LHCN-M2 (cell line): ENCODE measurements around the gene POLG. TPM values are rescaled to one million over a fixed set of nuclear protein-coding genes. Genes with fewer than 3 reads are reported as not detected.

Experiments
- DNase-seq: peaks from one replicate; pipeline ENCODE4 v3.0.0-alpha.2; 2012; ENCODE audit warnings: low read depth
- total RNA-seq: library from RNA; depleted of rRNA; stranded (reverse); fragments of >200 nt; gene quantifications from 2 replicates; pipeline ENCODE4 v1.2.3, GENCODE V29; 2014

Gene POLG
- total RNA-seq, 1 experiment from 2014 or later, result 58.8 TPM

DNA sequence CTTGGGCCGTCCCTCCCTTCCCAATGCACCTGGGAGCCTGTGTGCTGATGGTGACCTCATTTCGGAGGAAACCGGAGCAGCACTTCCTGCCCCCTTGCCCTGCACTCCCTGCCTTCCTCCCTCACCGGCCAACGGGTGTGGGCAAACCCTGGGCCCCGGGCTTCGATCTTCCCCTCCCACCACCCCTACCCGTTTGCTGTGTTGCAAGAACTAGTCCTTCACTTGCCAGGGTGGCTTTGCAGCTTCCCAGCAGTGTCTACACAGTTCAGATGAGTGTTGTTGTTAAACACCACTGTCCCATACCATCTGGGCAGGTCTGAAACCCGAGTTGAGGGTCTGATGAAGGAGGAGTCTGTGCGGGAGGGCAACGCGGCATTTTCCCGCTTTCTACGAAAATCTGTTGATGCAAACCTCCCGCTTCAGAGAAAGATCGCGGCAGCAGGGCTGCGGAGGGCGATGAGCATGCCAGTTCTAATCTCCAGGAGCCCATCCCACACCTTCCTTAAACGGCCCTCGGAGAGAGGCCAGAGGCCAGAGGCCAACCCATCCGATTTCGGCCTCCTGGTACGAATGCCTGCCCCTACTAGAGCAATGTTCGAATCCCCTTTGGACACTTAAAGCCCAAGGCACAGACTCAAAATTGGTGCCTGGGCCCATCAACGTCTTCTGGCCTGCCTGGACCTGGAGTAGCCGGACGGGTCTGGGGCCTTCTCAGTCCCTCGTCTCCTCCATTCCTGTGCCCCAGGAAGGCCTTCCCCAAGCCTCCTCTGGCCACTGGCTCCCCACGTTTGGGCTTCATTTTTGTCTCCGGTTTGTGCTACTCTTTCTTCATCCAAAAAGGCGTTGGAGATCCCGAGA lies 35.7 kb upstream of the POLG start:
- no peak for DNase-seq

GRCh38 chr15:89369341-89369947 lies 34.8 kb upstream of the POLG start:
- DNase-seq, result no peak

GRCh38 chr15:89368566-89369223 lies 34.1 kb upstream of the POLG start:
- DNase-seq, result no peak

- no peak for DNase-seq
Observed at GRCh38 chr15:89367485-89368451, 33.1 kb upstream of the POLG start.

- DNase-seq, result no peak
Observed at GRCh38 chr15:89366656-89367393, 32.2 kb upstream of the POLG start.

GRCh38 chr15:89365462-89366065 lies 30.9 kb upstream of the POLG start:
- no peak for DNase-seq

DNA sequence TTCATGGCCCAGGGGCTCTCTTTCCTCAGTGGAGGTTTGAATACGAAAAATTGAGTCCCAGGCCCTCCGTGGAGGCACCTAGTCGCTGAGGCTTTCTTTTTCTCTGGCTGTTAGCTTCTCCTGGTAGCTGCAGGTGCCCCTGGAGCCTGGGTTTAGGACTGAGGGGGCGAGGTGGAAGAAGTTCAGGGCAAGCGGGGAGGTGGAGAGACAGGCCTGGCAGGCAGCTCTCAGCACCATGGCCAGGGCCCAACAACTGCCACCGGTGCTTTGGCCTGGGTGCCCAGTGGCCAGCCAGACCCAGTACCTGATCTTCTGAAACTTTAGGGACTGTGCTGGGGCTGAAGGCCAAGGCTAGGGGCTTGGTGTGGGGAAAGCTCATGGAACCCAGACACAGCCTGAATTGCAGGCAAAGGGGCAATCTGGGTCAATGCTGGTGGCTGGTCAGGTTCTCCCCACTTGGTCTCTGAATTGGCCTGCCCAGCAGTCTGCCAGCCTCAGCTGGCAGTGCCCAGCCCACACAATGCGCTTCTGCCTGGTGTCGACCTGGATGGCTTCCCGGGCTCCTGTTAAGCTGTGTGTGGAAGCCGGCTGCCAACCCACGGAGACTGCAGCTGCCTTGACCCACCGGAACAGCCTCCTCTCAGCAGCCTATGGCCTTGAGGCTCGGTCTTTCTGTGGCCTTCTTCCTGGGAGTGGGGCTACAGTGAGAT lies 30.3 kb upstream of the POLG start:
- DNase-seq, result no peak

DNA sequence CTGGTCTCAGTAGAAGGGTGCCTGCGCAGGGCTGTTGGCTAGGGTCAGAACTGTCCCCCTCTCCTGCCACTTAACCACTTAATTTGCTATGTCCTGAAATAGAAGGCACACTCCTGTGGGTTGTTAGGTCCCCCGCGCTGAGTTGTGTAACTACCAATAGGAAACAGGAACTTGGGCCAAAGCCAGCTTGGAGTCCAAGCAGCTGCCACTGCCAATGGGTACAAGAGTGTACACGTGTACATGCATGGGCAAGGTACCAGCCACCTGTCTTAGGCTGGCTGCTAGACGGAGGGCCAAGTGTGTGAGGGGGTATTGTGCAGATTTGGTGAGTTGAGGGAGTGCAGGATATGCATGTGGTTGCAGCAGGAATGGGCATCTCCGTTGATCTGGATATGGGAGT lies 29.7 kb upstream of the POLG start:
- DNase-seq, result no peak

GRCh38 chr15:89363770-89364169 lies 29.1 kb upstream of the POLG start:
- no peak for DNase-seq

GRCh38 chr15:89363133-89363532 lies 28.5 kb upstream of the POLG start:
- no peak for DNase-seq

GRCh38 chr15:89362203-89363101 lies 27.8 kb upstream of the POLG start:
- DNase-seq, result no peak

DNA sequence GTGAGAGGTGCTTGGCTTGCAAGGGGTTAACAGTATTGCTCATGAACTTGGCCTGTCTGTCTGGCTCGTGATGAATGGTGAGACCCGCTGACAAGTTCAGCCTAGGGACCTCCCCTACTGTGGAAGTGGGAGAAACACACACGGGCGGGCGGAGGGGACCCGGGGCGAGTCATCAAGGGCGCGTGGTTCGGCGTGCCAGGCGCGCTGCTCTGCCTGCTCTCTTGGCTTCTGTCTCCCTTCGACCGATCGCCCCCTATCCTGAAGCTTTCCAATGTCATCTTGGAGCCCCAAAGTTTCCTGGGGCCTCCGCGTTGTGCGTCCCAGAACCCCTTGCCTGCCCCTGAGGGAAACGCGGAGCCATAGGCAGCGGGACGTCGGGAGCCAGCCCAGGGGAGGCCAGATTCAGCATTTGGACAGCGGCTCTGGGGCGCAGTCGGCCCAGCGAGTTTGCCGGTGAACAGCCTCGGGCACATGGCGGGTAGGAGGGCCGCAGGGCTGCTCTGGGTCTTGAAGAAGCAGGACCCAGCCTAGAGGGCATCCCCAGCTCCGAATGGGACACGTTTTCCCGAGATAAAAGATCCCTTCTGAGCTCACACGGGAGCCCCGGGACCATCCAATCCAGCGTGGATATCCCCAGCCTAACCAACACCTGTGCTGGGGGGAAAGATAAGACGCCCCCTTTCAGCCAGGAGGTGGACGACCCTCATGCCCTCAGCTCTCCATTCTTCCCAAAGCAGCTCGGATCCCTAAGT lies 27.0 kb upstream of the POLG start:
- DNase-seq, result peak; percentile 37

GRCh38 chr15:89360294-89360971 lies 25.8 kb upstream of the POLG start:
- DNase-seq, result no peak

- DNase-seq, result no peak
Observed at GRCh38 chr15:89359471-89360293, 25.1 kb upstream of the POLG start.

DNA sequence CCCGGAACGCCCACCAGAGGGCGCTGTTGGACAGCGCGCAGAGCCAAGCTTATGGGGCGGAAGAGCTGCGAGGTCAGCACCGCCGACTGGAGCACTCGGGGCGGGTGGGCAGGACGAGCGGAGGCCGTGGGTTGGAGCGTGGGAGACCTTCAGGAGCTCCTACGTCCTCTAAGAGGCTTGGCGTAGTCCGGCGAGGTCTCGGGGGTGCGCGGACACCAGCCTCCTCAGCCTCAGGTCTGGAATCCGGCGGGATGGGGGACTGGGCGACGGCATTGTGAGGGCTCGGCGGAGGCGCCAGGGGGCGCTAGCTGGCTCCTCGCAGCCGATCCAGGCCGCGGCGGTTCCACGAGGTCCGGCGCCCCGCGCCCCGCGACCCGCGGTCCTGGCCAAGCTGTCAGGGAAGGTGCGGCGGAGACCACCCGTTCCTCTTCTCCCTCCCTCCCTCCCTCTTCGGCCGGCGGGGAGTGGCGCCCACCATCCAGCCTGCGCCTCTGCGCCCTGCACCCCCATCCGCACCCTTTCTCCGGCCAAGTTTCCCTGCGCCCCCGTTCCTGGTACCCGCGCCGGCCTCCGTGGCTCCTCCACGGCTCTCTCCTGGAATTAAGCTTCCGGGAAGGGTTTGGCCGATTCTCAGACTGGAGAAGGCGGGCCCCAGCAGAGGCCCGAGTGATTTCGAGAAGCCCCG lies 24.3 kb upstream of the POLG start:
- peak; percentile 44 for DNase-seq

DNA sequence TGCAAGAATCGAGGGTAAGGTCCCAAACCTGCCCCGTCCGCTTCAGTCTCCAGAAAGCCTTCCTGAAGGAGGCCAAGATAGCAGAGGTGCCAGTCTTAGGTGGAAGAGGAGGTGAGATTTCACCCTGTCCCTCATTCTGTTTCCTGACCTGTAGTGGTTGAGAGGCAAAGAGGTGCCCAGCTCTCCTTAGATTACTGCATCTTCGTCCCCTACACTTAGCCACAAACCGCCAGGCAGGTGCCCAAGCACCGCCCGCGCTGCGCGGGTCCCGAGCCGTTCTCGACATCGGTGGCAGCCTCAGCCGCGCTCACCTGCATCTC lies 23.8 kb upstream of the POLG start:
- DNase-seq, result no peak
